ENCODE measurements around the gene GDPD4.
A peak's percentile ranks its signal among the peaks of the same experiment; 100 is the strongest.

GDPD4 gene

DNA sequence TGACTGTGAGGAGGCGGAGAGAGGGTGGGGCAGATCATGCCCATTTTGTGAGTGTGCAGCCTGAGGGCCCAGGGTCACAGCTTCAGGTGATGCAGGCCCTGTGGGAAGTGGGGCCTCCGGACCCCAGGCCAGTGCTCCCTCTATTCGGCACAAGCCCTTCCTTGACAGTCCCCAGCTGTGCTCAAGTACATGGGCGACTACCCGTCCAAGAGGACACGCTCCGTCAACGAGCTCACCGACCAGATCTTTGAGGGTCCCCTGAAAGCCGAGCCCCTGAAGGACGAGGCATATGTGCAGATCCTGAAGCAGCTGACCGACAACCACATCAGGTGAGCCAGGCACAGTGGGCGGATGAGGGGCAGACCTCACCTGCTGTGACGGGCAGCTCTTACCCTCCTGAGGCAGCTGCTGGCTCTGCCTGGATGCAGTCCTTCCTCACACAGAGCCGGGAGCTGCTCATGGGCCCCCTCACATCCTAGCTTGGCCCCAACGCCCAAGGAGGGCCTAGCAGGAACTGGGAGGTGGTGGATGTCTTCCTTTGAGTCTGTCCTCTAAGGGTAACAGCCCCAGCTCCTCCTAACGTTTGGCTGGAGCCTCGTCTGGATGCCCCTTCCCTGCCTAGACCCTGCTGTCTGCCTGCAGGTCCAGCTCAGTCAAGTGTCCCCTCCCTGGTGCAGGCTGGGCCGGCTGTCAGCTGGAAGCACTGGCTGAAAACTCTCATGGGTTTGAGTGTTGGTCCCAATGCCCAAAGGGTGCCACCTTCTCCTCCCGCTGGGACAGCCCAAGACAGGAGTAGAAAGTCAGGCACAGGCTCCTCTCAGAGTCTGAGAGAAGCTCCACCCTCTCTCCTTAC lies 97.4 kb downstream of the GDPD4 start:
- DNase-seq, result no peak

DNA sequence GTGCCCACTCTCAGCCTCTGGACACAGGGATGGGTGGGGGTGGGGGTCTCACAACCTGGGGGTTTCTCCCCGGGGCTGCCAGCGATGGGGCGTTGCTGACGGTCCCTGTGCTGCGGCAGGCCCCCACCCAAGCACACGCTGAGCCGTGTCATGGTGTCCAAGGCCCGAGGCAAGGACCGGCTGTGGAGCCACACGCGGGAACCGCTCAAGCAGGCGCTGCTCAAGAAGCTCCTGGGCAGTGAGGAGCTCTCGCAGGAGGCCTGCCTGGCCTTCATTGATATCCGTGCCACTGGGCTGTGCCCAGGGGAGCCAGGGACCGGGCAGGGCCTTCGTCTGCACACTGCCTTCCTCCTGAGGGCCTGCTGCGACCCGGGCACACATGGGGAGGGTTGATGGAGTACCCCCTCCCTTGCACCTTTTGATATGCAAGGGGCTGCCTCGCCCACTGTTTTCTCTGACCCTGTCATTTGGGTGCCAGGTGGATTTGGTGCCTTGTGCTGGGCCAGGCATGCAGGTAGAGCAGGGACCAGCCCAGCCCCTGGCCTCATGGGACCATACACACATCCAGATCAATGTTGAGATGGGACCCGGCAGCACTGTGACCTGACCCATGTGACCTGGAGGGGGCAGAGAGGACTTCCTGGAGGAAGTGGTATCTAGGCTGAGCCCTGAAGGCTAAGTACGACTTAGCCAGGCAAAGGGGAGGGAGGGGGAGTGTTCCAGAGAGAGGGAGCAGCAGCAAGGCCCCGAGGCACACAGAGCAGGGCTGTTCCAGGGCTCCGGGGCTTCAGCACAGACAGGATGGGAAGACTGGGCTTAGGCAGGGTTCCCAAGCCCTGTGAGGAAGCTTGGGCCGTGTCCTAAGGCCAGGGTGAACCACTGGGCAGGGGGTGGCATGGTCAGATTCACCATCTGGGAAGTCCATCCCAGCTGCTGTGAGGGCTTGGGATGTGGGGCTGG lies 98.3 kb downstream of the GDPD4 start:
- no peak for DNase-seq

DNA sequence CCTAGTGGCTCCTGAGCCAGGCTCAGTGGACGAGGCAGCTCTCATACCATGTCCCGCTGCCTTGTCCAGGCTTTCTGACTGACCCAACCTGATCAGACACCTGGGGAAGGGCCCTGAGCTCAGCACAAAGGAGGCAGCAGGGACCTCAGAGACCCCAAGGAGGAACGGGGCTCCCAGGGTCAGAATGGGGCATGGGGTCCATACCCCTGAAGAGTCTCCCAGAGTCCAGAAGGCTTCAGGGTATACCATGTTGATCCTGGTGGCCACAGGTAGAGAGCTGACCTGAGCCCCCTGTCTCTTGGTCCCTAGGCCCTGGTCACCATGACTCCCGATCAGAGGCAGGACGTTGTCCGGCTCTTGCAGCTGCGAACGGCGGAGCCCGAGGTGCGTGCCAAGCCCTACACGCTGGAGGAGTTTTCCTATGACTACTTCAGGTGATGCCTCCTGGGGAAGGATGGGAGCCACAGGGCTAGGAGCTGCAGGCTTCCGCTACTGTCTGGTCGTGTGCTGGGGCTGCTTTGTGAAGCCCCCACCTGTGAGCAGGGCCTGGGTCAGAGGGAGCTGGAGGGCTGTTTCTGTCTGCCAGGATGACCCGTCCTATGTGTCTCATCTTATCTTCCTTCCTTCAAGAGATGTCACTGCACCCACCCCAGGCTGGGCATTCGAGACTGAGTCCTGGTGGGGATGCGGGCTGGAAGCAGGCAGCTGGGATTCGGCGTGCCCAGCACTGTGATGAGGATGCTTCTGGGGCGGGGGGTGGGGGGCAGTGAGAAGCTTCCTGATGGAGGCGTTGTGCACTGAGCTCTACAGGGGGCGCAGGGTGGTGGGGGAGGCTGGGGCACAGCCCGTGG lies 99.3 kb downstream of the GDPD4 start:
- no peak for DNase-seq

DNA sequence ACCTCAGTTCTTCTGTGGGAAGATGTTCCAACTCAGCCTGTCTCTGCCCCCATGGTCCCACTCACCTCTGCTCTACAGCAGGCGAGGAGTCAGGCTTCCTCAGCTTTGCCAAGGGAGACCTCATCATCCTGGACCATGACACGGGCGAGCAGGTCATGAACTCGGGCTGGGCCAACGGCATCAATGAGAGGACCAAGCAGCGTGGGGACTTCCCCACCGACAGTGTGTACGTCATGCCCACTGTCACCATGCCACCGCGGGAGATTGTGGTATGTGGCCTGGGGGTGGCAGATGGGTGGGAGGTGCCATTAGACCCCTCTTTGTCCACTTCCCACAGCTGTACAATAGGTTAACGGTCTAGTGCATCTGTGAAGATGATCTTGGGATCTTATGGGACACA lies 100.1 kb downstream of the GDPD4 start:
- DNase-seq, result no peak

DNA sequence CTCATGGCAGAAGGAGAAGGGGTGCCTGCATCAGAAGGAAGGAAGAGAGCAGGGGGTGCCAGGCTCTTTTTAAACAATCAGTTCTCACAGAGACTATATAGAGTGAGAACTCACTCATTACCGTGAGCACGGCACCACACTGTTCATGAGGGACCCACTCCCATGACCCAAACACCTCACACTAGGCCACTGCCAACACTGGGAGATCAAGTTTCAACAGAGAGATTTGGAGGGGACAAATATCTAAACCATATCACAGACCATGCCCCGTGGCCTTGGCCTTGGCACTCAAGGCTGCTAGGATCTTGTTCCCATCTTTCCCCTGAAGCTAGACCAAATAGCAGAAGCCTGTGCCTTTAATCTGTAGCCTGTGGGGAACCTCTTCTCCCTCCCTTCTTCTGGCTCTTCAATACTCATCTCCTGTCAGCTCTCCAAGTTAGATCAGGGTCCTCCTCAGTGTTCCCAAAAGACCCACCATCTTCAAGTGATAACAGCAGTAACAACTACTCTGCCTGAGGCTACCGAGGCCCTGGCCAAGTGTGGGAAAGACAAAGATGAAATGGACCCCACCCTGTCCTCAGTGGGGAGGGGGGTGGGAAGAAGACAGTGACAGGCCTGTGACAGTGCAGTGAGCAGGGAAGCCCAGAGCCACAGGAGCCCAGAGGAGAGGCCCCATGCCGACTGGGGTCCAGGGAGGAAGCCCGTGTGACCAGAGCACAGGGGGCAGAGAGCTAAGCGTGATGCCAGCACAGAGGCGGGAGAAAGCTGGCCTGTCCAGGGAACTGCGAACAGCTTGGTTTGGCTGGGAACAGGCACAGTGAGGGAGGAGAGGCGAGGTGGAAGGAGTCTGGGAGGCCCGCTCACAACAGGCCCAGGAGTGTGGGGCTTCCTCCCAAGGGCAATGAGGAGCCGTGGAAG lies 100.9 kb downstream of the GDPD4 start:
- DNase-seq, result peak in 1 of 5 experiments; percentile 7

DNA sequence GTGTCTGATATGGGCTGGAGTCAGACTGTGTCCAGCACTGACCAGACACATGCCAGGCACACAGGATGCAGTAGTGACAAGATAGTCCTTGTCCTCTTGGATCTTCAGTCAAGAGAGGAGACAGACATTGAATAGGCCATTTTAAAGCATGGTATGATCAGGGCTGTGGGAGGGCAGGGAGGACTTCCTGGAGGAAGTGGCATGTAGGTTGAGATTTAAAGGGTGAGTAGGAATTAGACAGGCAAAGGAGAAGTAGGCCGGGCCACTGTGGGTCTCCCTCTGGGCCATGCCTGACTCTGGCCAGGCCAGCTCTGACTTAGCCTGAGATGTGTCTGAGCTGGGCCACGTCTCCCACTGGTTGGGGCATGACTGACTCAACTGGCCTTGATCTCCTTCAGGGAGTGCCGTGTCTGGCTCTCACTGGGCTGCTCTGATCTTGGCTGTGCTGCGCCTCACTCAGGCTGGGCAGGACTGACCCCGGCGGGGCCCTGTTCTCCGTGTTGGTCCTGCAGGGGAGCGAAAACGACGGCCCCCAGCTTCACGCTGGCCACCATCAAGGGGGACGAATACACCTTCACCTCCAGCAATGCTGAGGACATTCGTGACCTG lies 102.2 kb downstream of the GDPD4 start:
- peak in 1 of 5 experiments; percentile 4 for DNase-seq

DNA sequence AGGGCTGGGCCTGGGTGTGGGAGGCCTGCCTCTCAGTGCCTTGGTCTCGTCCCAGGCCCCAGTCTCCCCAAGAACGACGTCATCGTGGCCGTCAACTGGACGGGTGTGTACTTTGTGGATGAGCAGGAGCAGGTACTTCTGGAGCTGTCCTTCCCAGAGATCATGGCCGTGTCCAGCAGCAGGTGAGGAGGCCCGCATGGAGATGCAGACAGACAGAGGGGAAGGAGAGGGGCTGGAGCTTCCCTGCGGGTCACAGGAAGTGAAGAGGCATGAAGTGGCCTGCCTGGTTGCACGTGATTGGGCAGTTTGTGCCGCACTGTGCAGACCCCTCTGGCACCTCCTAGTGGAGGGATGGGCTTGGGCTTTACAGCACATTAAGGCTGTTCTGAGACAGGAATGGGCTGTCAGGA lies 103.0 kb downstream of the GDPD4 start:
- peak in 2 of 5 experiments; percentile 3 to 12 for DNase-seq

DNA sequence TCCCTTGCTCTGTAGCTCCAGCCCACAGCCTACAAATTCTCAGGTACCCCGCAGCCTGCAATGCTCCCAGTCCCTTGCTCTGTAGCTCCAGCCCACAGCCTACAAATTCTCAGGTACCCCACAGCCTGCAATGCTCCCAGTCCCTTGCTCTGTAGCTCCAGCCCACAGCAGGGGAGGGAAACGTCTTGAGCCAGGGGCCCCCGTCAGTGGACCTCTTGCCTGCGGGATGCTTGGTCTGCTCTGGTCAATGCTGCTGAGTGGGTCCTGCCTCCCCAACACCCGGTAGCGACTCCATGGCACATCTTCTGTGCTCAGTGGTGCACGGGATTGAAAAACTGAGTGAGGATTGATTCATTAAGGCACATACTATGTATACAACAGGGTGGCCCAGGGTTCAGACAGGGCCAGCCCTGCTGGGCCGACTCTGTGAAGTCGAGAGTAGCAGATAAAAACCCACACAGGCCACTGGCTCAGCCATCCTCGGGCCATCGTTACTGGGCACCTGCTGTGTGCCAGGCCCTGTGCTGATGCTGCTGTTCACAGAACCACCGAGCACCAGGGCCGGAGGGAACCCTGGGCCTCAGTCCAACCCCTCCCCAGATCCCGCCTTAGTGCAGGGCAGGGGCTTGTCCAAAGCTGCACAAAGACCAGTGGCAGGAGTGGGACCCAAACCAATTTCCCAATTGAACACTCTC lies 103.7 kb downstream of the GDPD4 start:
- peak in 1 of 5 experiments; percentile 1 for DNase-seq

DNA sequence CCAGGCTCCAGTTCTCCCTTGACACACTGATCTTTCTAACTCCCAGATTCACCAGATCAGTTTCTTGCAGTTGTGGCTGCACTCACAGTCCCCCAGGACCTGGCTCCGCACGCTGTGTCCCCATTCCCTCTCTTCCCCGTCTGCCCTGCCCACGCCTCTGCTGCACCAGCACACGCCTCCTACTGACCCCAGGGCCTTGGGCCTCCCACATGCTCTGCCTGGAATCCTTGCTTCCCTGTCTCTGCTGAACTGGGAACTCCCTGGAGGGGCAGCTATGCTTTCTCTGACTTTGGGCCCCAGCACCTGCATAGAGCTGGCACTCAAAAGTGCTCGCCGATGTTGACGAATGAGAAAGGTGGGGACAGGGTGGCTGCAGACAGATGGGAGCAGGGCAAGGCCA lies 104.5 kb downstream of the GDPD4 start:
- peak in 1 of 5 experiments; percentile 3 for DNase-seq

DNA sequence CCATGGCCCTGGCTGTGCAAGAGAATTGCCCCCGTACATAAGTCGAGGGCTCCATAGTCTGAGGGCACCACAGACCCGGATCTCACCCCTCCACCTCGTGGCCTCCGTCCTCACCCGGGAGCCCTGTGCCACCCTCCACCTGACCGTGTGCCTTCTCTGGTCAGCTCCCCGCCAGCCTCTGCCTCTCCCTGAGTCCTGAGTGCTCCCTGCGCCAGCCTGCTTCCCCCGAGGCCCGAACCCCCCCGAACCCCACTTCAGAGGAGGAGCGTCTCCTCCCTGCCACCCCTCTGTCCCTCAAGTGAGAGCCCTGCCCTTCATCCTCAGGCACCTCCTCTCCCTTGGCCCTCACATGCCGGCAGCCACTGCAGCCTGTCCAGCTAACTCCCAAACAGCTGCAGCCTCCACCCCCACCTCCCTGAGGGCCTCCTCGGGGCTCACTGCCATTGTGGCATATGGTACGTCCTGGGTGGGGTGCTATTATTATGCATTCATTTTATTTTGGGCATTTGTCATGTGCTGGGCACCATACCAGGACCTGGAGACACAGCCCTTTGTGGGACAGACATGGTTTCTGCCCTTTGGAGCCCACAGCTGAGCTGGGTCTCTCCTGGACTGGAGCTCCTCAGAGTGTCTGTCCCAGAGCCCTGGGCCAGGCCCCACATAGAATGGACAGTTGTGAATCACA lies 106.3 kb downstream of the GDPD4 start:
- DNase-seq, result no peak

DNA sequence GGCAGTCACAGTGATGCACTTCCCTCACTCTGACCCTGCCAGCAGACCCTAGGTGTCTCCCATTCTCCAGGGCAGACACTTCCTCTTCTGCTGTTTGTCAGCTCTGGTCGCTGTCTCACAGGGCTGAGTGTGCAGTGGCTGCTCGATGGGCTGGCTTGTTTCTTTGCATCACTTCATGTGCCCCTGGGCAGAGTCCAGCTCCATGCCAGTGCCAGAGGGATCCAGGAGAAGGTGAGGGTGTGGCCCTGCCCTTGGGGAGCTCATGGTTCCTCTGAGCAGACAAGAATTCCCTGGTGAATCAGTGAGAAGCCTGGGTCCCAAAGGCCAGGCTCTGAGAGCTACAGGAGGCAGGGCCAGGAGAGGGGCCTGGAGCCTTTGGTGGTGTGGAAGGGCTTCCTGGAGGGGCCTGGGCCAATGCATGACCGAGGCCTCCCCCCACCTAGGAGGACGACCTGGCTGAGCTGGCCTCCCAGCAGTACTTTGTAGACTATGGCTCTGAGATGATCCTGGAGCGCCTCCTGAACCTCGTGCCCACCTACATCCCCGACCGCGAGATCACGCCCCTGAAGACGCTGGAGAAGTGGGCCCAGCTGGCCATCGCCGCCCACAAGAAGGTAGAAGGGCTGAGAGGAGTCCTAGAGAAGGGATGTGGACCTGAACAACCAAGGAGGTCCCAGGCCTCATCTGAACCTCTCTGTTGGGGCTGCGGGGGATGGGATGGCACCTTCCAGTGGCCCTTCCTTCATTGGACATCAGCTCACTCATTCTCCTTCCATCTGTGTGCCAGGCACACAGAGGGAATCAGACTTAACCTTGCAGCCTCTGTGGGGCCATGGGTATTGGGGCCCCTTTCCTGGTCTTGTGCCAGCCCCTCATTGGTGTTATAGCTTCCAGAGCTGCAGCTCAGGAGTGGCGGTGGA lies 107.3 kb downstream of the GDPD4 start:
- DNase-seq, result no peak

DNA sequence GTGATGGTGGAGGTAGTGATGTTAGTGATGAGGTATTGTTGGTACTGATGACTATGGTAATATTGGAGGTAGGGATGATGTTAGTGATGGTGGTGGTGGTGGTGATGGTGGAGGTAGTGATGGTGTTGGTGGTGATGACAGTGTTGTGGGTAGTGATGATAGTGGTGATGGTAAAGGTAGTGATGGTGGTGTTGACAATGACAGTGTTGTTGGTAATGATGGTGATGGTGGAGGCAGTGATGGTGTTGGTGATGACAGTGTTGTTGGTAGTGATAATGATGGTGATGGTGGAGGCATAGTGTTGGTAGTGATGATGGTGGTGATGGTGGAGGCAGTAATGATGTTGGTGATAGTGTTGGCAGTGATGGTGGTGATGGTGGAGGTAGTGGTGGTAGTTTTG lies 108.3 kb downstream of the GDPD4 start:
- no peak for DNase-seq

DNA sequence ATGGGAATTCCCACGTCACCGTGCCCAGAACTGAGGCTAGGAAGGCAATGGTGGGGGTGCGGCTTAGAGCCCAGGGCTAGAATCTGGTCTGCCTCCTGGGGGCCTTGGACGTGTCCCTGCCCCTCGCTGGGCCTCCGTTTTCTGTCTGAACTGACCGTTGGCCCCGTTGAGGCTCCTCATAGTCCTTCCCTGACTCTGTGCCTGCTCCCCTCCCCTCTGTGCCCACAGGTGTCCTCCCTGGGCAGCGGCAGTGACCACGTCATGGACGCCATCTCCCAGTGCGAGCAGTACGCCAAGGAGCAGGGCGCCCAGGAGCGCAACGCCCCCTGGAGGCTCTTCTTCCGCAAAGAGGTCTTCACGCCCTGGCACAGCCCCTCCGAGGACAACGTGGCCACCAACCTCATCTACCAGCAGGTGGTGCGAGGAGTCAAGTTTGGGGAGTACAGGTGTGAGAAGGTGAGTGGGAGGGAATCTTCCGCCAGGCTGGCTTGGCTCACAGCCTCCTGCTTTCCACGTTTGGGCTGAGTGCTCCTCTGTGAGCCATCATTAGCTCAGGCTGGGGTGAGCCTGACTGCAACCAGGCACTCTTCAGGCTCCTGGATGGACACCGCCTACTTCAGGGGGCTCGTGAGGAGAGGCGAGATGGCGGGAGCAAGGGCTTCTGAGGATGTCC lies 109.5 kb downstream of the GDPD4 start:
- peak in 2 of 5 experiments; percentile 28 to 56 for DNase-seq

DNA sequence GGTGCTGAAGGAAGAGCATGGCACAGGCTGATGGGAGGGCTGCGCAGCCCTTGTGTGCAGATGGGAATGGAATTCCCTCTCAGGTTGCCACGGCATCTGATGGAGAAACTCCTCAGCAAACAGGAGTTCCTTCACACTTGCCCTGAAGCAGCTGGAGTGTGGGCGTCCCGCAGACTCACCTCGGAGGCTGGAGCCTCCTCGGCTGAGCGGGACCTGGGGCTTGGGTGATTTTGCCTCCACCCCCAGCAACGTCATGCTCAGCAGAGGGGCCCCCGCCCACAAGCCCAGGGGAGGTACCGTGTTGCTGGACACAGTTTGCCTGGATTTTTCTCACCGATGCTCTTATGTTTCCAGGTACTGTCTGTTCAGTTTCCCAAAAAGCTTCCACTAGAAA lies 110.1 kb downstream of the GDPD4 start:
- no peak for DNase-seq

DNA sequence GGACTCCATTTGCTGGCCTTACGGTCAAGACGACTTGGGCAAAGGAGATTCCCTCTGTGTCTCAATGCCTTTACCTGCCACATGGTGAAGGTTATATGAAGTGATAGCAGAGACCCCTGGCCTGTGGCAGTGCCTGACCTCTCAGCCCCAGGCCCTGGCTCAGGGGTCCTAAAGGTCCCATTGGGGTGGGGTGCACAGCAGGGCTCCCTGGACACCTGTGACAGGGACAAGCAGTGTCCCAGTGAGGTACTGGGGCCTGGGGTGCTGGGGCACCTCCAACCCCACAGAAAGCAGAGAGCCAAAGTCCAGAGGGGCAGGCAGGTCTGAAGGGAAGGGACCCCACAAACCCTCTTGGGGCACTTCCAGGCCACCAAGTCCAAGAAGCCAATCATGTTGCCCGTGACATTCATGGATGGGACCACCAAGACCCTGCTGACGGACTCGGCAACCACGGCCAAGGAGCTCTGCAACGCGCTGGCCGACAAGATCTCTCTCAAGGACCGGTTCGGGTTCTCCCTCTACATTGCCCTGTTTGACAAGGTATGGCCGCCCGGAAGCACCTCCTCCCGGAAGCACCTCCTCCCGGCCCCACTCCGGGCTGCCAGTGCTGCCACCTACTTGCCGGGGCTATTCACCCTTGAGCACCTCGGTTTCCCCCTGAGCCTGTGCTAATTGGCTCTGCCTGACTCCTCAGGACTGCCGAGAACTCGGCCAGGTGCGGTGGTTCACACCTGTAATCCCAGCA lies 111.0 kb downstream of the GDPD4 start:
- DNase-seq, result no peak

DNA sequence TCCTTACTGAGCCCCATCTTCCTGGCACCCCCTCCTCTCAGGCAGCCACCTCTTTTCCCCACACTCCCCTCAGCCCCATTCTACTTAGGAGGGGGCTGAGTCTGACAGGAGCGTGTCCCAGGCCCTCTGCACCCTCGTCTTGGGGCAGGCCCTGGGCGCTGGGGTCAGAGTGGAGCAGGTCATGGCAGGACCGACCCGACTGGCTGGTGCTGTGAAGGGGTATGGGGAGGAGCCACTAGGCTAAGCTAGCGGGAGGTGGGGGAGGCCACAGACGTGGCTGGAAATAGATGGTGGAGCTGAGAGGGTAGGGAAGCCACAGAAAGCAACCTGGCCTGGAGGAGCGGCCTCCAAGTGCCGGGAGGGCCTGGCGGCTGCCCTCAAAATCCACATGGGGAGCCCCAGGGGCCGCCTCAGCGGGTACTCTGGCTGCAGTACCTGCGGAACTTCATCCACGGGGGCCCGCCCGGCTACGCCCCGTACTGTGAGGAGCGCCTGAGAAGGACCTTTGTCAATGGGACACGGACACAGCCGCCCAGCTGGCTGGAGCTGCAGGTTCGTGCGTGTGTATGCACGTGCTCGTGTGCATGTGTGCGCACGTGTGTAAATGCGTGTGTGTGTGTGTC lies 111.8 kb downstream of the GDPD4 start:
- DNase-seq, result no peak

Measured in T-helper 2 cell (primary cell).